Superior temporal gyrus (tissue), 1 donor: ENCODE data around the gene HADHB.
"Not testable (repeated sequence)": the region's sequence is repeated elsewhere in the genome, so short reads cannot be mapped to it uniquely, and the experiment has no call there.

ENCODE experiments used
- DNase-seq: peaks from one replicate; pipeline ENCODE4 v3.0.0-alpha.2; 2016; ENCODE audit errors: extremely low spot score

Gene HADHB

DNA sequence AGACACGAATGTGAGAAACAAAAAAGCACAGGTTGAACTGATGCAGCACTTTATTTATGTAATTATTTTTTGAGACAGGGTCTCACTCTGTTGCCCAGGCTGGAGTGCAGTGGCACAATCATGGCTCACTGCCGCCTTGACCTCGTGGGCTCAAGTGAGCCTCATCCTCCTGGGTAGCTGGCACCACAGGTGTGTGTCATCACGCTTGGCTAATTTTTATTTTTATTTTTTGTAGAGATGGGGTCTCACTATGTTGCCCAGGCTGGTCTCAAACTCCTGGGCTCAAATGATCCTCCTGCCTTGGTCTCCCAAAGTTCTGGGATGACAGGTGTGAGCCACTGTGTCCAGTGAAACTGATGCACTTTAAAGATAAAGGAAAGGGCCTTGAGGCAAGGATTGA, 84.3 kb downstream of the HADHB start:
- not testable (repeated sequence) for DNase-seq

DNA sequence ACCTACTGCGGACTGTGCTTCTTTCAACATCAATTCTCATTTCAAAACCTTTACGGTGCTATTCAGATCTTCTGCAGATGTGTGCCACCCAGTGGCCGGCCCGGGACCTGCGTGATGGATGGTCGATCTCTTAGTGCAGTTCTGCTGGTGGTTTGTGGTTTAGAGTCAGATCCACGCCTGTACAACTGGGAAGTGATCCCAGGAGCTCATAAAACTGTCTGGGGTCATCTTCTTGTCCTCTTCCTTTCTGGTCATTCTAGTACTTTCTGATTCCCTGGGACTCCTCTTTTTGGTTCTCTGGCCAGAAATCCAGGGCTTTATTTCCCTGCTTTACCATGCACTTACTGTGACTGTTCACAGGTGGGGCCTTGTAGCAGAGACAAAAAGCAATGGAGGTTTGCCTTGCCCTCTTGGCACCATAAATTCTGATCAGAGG, 85.4 kb downstream of the HADHB start:
- peak; percentile 91 for DNase-seq

DNA sequence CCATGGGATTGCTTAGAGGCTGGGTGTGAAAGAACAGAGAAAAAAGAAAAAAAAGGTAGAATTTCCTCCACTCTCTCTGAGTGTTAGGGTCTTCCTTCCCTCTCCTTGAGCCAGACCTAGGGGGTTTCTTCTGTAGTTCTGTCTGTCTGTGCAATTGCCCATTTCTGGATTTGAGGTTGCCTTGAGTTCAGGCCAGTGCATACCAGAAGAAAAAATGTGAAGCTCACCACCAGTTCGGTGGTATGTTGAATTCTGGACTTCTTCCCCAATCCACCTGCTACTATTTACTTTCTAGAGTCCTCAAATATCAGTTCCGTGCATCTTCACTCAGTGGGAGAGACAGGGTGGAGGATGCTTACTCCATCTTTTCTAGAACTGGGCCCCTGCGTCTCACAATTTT, 85.9 kb downstream of the HADHB start:
- DNase-seq: no peak

DNA sequence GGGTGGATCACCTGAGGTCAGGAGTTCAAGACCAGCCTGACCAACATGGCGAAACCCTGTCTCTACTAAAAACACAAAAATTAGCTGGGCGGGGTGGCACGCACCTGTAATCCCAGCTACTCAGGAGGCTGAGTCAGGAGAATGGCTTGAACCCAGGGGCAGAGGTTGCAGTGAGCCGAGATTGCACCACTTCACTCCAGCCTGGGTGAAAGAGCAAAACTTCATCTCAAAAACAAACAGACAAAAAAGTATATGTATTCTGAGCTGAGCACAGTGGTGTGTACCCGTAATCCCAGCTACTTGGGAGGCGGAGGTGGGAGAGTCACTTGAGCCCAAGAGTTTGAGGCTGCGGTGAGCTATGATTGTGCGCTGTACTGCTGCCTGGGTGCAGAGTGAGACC, 86.6 kb downstream of the HADHB start:
- DNase-seq: not testable (repeated sequence)

DNA sequence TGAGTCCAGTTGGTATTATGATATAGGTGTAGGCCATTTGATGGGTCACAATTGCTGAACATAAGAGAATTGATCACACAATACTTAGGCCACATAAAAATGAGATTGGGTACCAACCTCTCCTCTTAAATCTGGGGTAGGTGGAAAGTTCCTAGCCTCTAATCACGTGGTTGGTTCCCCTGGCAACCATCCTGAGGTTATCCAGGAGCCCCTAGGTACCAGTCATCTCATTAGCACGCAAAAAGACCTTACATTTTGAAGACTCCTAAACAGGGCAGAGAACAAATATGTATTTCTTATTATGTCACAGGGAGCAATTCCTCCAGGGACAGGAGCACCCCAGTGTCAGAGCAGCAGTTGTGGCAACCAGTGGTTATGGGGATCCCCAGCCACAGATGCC, 88.6 kb downstream of the HADHB start:
- DNase-seq: no peak

DNA sequence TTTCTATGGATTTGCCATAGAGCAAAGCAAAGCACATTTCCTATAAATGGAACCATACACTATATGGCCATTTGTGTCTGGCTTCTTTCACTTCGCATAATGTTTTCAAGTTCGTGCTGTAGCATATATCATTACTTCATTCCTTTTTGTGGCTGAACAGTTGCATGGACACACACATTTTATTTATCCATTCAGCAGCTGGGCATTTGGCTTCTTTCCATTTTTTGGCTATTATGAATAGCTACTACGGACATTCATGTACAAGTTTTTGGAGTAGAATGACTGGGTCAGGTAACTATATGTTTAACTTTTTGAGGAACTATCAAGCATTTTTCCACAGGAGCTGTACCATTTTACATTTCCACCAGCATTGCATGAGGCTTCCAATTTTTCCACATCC, 90.5 kb downstream of the HADHB start:
- no peak for DNase-seq

DNA sequence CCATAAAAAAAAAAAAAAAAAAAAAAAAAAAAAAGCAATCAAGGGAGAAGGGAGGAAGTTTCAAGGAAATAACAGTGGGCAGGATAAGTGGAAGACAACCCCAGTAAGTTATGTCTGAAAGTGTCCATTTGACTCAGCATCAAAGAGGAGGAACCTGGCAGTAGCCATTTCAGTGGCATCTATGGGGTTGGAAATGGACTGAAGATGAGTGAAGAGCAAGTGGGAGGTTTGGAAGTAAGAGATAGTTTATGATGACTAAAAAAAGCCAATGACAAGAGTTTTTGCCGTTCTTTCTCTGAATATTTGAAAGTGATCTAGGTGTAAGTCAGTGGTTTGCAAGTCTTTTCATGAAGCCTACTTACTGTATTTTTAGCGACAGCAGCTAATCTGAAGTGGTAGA, 92.0 kb downstream of the HADHB start:
- no peak for DNase-seq

DNA sequence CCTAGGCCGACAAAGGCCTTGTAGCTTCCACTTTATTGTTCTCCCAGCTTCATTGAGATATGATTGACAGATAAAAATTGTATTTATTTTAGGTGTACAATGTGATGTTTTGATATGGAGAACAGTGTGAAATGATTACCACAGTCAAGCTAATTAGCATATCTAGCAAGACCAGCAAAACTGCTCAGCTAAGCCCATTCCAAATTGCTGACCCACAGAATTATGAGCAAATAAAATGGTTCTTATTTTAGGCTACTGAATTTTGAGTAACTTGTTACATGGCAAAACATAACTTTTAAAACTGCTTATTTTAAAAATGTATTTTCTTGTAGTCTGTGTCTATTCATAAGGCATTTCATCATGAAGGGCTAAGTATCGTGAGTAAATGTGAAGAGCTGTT, 92.6 kb downstream of the HADHB start:
- no peak for DNase-seq
